ENCODE data around the gene COPG2.

DNA sequence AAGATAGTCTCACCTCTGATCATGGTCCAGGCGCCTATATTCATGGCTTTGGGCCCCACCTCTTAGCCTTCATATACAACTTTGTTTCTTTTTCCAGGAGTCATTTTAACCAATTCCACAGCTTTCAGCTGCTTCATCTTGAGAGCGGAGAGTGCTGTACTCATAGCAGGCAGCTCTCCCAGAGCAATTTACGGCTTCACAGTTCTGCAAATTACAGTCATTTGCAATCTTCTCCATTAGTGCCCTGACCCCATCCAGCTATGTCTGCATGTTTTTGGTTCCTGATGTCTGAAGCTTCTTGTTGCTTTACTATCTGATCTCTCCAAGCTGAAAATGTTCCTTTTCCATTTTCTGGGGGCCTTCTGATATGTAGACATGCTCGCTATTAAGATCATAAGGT is 194.7 kb downstream of the COPG2 start:
- no peak for TF ChIP-seq SUZ12 (IDR thresholded peaks at IDR 0.05; ENCODE audit: extremely low read depth, insufficient read depth, insufficient read length)
- no peak for TF ChIP-seq YY1 (IDR thresholded peaks at IDR 0.05; ENCODE audit: insufficient read depth, insufficient read length)
- no peak for TF ChIP-seq ZNF274 (IDR thresholded peaks at IDR 0.05; ENCODE audit: low read depth, low read length)
